ENCODE results near the gene IGF2BP1.
"Not testable (repeated sequence)": the region's sequence is repeated elsewhere in the genome, so short reads cannot be mapped to it uniquely, and the experiment has no call there.

IGF2BP1 gene

DNA sequence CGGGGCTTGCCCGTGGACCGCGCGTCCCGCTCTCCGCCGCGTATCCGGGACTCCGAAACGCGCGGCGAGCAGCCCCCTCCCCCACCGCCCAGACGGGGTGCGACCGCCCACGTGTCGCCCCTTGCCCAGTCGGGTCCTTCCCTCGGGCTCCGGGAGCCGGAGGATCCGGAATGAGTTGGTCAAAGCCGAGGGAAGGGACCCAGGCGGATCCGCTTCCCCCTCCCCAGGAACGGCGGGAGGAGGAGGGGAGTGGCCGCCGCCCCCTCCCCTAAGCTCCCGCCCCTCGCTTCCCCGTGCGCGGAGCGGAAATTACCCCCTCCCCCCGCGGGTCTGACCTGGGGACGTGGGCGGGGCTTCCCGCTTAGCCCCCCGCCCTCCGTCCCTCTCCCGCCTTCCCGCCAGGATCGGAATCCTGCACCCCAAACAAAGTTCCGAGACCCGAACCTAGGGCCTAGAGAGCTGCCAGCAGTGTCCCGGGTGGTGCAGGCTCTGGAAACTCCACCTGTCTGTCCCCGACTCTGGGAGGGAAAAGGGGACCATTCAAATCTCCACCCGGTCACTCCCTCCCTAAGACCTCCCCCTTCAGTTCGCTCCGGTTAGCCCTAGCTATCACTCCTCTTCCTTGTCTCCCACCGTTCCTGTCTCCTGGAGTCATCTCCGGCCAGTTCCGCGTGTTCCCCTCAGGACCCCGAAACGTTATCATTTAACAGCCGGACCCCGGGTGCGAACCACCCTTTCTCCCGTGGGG lies 1.0 kb upstream of the IGF2BP1 start:
- DNase-seq = no peak

DNA sequence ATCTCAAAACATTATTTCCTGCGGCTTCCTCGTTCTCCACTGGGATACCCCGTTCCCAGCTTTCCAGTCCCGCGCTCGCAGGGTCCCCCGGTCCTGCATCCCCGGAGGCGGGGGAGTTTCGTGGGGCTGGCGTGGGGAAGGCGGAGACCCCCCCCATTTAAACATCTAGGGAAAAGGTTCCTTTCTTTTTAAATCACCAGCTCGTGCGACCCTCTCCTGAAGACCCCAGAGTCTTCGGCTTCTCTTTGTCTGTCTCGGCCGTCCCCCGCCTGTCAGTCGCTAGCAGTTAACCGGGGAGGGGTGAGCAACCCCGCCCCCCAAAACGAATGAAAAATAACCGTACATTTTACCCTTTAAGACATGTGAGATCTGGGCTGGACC lies 473 bp upstream of the IGF2BP1 start:
- no peak for DNase-seq

DNA sequence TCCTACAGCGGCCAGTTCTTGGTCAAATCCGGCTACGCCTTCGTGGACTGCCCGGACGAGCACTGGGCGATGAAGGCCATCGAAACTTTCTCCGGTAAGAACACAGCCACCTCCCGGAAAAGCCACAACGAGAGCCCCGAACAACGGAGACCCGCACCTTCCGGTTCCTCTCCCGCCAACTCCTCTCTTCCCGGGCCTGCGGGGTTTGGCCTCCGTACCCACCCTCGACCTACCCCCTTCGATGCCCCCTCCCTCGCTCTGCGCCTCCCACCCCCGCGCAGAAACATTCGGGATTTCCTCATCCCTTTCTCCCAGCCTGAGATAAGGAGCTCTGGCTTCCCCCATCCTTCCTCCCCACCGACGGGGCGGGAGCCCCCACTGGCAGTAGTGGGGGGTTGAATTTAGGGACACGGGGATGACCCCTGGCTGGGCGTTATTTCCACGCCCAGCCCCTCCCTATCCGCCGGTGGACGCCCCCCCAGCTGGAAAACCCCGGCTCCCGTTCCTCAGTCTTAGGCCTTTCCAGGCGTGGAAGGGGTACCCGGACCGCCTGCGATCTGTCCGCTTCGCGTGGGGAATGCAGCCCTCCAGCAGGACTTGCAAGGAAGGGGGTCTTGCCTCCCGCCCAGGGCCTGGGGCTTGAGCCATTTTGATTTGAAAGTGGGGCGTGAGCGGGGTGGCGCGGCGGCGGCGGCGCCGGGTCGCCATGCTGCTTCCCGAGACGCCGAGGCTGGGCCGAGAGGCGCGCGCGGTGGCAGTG lies 822 bp downstream of the IGF2BP1 start:
- DNase-seq = no peak

DNA sequence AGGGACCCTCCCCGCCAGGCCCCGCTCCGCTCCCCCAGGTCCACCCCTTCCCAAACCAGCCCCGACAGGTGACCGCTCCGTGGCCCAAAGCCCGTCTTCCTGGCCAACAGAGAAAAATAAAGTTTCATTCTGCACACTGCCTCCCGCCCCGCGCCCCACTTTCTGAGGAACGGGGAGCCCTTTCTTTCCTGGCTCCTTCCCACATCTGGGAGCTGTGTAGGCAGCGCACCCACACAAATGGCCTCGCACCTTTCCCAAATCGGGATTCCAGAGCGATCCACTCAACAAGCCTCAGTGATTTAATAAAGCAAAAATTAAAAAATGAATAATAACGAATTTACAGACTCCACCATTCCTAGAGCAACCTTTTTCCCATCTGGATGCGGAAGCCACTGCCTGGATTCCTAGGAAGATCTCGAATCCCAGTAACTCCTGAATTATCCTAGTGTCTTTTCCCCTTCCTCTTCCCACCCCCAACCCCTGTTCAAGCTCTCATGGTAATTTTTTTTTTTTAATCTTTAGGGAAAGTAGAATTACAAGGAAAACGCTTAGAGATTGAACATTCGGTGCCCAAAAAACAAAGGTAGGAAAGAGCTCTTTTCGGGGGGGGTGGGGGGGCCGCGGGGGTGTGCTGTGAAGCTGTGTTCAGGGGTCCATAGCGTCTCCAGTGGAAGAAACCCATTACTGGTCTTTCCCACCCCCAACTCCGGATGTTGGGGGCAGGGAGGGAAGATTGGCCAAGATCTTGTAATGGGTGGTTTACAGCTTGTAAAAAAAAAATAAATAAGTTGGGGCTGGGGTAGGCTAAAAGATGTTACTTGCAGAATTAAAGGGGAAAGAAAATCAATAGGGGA lies 1.6 kb downstream of the IGF2BP1 start:
- no peak for DNase-seq

DNA sequence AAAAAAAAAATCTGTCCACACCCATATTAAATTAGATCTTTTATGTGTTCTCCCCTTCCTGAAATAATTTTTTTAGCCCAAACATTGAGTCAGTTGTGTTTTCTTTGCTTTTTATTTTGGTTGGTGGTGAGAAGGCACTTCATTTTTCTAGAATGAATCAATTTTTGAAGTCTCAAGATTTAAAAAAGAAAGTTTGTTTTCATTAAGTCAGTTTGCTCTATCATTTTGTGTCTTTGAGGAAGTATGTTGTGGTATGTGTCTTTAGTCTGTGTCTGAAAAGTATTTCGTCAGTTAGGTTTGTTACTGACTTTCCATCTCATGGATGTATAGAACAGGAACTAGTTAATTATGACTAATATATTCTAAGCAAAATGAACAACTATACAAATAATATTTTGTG lies 3.8 kb downstream of the IGF2BP1 start:
- no peak for DNase-seq

DNA sequence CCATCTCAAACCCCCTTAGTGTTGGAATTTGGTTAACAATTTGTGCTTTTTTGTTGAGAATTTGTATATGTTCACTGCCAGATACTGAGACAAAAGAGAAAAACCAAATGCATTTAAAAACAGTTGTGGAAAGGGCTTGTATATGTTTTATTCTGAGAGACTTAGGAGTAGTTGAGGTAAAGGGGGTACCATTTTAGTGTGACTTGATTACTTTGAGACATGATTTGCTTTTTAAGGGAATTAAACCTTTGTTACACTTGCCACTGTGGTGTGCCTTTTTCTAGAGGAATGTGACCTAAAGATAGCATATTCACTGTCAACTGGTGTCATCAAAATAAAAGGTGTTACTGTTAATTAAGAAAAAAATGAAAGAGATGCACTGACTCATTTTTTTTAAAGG lies 4.5 kb downstream of the IGF2BP1 start:
- DNase-seq = no peak

DNA sequence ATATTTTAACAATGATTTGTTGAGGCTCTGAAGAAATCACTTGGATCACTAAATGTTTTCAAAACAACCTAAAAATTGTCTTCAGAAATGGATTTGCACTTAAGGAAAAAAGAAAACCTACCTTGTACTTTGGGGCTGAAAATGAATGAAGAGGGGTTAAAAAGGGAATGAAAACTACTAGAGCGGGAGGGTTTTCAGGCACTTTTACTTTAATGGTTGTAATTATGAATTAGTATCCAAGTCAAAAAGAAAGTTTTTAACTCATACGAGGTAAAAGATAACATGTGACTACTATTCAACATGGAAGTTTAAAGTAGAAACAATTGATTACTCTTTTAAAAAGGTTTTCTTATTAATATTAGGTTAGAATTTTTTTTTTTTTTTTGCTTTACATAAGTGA lies 5.1 kb downstream of the IGF2BP1 start:
- no peak for DNase-seq

DNA sequence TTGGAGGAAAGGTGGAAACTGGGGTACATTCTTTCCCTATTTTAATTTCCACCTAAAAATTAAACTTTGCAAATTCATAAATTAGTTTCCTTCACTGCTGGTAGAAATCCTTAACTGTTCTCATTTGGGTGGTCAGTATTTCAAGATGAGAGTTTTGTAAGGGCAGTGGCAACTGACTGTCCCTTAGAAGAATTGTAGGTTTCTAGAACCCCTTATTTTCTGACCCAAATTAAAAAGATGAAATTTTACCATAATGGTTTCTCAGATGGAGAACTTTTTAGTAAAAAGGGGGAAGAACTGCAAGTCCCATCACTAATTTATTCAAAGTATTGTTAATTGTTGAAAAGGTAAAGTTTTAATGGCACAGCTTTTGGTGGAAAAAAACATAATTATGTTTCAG lies 5.6 kb downstream of the IGF2BP1 start:
- DNase-seq = no peak

DNA sequence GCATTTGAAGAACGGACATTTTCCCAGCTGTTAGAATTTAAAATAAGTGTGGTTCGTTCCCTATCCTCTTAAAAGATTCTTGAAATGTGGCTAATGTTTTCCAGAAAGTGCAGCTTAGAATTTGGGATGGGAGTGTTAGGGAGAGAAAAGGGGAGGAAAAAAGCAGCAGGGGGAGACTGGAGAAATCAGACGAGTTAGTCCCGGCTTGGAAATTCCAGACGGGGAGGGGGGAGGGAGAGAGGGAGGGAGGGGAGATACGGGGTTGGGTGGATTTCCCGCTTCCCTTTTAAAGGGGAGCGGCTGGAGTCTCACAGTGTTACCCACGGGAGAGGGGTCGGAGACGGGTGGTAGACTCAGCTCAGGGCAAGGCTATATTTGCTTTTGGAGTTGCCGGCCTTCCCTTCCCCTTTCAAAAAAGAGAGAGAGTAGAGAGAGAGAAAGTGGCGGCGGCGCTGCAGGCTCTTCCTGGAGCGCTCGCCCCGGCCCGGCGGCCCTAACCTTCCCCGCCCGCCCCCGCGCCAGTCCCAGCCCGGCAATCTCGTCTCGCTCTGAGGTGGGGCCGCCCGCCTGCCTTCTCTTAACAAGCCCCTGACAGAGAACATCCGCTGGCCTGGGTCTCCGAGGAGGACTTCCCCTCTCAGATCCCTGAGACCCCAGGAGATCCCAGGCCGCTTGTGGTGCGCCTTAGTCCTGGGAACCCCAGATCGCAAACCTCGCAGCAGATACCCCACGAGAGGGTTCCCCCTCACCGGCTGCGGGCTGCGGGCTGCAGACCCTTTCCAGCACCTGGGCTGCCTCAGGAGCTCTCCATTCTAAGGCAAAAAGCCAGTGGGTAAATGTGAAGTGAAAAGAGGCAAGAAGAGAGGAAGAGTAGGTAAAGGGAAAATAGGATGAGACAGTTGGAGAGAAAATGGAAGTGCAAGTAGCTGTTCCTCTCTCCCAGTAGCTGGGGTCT lies 6.6 kb downstream of the IGF2BP1 start:
- DNase-seq = no peak

DNA sequence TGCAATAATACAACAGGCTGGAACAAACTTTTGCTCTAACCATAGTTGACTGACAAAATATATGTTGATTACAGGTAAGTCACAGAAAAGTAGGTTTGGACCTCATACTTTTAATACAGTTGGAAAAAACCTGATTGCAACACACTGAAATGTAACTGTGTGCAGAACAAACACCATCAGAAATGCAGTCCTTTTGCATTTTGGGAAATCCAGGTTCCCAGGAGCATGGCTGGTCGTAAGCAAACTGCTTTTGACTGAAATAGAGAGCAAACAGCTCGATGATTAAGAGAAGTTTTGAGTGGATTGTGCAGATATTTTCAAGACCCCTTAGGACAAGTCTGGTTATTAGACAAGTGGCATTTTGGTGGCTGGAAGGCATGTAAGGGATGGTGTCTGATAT lies 8.0 kb downstream of the IGF2BP1 start:
- no peak for DNase-seq

DNA sequence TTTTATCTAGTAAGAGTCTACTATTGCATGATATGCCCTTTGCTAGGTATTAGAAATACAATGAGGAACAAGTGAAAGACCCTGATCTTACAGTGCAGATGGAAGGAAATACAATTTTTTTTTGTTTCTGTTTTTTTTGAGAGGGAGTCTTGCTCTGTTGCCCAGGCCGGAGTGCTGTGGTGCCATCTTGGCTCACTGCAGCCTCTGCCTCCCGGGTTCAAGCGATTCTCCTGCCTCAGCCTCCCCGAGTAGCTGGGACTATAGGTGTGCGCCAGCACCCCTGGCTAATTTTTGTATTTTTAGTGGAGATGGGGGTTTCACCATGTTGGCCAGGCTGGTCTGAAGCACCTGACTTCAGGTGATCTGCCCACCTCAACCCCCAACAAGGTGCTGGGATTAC lies 11.7 kb downstream of the IGF2BP1 start:
- not testable (repeated sequence) for DNase-seq

DNA sequence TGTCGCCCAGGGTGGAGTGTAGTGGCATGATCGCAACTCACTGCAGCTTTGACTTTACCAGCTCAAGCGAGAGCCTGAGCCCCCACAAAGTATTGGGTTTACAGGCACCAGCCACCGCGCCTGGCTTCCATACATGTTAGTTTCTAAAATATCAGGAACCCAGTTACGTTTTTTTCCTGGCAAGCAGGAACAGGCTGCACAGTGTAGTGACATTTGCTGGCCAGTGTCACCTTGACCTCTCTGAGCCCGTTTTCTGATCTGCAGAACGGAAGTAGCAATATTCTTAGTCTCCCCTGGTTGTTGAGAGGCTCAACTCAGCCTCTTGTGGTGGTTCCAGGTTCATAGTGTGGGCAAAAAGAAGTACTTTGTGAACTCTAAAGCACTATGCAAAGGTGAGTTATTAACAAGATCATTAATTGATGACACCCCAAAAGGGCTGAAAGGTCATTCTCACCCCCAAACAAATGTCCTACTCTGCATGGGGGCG lies 15.6 kb downstream of the IGF2BP1 start:
- DNase-seq = no peak

DNA sequence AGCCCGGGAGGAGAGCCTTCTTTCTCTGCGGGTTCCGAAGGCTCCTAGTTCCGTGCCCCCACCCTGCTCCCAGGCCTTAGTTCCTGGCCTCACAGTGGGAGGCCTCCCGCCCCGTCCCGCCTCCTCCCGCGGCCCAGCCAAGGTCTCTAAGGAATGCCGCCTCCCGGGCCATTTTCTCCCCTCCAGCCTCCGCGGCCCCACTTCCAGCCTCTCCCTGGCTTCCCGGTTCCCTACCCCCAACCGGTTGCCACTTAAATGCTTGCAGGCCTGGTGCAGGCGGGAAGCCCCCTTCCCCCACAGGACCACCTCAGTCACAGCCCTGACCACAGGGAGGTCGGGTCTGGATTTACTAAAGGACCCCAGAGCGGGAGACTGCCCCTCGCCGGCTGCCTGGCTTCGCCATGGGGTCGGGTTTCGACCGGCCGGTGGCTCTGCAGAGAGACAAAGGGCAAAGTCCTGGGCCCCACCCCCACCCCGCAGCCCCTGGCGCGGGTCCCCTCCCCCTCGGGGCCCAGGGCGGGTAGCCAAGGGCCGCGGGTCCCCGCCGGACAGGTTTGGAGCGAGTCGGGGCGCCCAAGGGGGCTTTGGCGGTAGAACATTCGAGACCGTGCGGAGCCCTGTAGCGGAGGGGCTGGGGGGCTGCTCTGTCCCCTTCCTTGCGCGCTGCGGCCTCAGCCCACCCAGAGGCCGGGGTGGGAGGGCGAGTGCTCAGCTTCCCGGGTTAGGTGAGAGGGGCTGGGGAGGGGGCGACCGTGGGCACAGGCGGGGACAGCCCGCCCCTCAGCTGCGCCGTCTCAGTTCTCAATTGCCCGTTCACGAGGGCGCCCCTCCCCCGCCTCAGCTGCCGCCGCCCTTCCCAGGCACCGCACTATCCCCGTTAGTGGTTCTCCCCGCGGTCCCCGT lies 16.4 kb downstream of the IGF2BP1 start:
- no peak for DNase-seq

DNA sequence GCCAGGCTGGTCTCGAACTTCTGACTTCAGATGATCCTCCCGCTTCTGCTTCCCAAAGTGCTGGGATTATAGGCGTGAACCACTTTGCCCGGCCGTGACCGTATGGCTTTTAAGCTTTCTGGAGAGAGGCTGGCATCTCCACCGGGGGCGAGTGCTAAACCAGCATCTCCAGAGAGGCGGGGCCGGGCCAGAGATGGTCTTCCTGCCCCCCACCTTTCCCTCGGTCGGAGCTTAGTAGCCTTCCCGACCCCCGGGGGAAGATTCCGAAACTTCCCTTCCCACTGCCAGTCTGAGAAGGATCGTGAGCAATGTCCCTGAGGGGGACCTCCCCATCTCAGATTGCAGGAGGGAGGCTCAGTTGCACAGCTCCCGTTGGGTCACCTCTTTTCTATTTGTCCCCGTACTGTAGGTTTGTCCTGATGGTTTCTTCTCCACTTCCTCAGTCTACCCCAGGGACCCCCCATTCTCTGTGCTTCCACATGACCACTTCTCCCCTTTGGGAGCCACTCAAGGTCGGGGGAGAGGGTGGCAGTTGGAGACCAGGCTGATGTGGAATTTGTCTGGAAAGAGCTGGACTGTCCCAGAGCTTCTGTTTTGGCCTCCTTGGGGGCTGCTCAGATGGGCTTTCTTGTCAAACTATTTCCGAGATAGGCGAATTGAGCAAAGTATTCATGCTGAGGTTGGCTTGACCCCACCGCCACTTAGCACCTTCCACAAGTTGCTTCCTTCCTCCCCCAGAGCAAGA lies 18.2 kb downstream of the IGF2BP1 start:
- no peak for DNase-seq

DNA sequence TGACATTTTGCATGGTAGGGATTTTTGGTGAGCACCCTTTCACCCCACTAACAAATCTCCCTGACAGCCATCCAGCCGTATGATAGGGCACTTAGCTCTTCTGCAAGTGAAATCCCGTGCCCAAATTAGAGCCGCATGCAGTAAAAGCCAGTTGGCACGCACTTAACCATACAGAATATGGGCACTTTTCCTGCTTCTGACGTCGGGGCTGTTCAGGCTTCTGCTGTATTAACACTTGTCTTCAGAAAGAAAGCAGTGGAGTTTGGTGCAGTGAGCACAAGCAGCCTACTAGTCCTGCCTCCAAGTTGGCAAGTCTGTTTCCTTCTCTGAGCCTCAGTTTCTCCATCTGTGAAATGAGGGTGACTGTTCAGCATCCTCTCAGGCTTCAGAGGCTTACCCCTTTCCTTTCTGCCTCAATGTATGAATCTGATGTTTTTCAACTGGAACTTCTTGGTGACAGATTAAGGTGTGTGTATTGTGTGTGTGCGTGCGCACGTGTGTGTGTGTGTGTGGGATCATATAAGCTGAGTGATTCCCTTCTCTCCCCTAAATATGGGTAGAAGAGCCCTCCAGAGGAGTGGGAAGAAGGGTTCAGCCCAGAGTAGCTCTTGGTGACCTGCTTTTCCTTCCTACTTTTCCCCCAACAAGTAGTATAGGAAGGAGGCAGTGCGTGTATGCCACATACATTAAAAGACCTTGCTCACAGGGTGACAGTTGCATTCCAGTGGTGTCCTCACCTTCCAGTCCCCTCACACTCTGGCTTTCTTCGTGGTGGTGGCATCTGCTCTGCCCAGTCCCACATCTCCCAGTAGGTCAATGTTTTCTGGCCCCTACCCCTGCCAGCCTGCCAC lies 19.0 kb downstream of the IGF2BP1 start:
- DNase-seq = no peak

DNA sequence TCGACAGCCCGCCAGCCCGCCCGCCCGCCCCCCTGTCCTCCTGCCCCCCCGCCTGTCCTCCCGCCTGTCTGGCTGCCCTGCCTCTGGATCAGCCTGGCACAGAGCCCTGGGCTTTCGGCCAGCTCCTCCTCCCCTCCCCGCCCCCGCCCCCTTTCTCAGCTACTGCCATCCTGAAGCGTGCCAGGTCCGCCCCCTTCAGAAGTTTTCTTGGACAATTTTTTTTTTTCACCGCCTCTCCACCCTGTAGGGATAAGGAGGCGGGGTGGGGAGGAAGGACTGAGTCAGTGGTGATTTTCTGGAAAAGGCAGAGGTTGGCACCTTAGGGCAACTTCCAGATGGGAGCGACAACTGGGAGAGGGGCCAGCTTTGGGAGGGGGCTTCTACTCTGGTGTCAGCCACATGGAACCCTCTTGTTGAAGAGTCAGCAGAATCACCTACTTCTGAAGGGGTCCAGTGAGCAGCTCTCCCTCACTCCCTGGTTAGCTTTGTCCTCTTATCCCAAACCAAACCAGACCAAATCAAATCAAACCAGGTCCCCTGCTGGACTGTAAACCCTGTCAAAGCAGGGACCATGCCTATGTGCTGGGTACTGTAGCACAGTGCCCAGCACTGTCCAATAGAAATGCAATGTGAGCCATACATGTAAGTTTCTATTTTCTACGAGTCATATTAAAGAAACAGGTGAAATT lies 19.7 kb downstream of the IGF2BP1 start:
- no peak for DNase-seq

DNA sequence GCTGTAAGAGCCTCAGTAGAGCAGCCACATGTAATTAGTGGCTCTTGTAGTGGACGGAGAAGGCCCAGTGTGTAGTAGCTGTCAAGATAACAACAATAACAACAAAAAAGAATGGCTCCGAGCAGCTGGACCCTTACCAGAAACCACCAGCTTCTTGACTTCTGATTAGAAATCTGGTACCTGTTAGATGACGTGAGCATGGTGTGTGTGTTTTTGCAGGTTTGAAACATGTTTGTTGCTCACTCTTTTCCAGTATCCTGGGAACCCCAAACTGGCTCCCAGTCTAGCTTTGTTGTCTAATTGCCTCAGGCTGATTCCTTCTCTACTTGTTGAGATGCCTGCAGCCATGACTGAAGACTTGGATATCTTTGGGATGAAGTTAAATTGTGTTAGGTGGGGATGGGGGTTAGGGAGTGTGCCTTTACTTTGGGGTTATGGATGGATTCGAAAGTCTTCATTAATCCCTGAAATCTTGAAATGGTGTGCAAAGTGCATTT lies 21.0 kb downstream of the IGF2BP1 start:
- no peak for DNase-seq

DNA sequence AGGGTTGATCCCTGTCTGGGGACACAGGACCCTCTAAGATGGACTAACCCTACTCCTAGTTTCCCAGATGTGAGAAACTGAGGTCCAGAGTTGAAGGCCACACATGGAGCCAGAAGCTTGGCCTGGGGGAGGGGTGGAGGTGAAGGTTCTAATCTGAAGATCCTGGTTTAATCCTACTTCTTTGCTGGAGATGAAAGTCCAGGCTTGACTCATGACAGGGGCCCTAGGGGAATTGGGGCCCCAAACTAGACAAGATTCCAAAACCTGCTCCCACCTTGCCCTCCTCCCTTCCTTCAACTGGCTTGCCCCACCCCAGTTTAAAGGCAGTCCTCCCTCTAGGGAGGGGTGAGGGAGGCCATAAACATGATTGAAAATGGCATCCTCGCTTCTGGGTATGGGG lies 21.6 kb downstream of the IGF2BP1 start:
- DNase-seq = no peak

DNA sequence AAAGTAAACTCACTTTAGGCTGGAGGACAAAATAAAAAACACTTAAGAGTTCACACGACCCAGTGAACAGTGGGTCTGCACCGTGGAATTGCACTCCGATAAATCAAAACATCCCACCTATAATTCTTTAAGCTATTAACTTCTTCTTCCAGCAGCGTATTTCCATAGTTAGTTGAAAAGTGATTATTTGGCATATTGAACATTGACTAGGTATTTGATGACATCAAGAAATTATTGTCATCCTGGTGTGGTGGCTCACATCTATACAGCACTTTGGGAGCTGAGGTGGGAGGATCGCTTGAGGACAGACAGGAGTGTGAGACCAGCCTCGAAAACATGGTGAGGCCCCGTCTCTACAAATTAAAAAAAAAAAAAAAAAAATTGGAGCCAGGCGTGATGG lies 23.4 kb downstream of the IGF2BP1 start:
- no peak for DNase-seq
